ENCODE measurements around the gene MCTS1.
"Not testable (repeated sequence)": the region's sequence is repeated elsewhere in the genome, so short reads cannot be mapped to it uniquely, and the experiment has no call there.

Gene MCTS1

GRCh38 chrX:120629667-120630537, 26.0 kb downstream of the MCTS1 start, which contains the start of gene C1GALT1C1:
Gene C1GALT1C1 (minus strand): TSS chrX:120630054. CDS start chrX:120627166, 2,888 bp downstream.
- DNase-seq, result peak; percentile 91

- no peak for DNase-seq
Observed at GRCh38 chrX:120638619-120639018, 34.7 kb downstream of the MCTS1 start.

- DNase-seq, result no peak
Observed at GRCh38 chrX:120642871-120643270, 39.0 kb downstream of the MCTS1 start.

- DNase-seq, result no peak
Observed at GRCh38 chrX:120647127-120647526, 43.2 kb downstream of the MCTS1 start.

GRCh38 chrX:120652256-120652655, 48.4 kb downstream of the MCTS1 start:
- DNase-seq, result not testable (repeated sequence)

- DNase-seq, result no peak
Observed at GRCh38 chrX:120653000-120653399, 49.1 kb downstream of the MCTS1 start.

- no peak for DNase-seq
Observed at GRCh38 chrX:120660637-120661036, 56.7 kb downstream of the MCTS1 start.

Data from stimulated activated CD4-positive, alpha-beta T cell treated with anti-CD3 and anti-CD28 coated beads, Interleukin-4, amount 100 ng/mL, for 24 hours (primary cell).